ENCODE results near the gene NECTIN3.

Gene NECTIN3

GRCh38 chr3:111197485-111197884, 125.9 kb downstream of the NECTIN3 start:
- DNase-seq (ENCODE audit: low spot score) = no peak

- no peak for DNase-seq (ENCODE audit: low spot score)
Observed at GRCh38 chr3:111200027-111200426, 128.4 kb downstream of the NECTIN3 start.

- peak; percentile 31 for DNase-seq (ENCODE audit: low spot score)
Observed at GRCh38 chr3:111210003-111210711, 138.5 kb downstream of the NECTIN3 start.

GRCh38 chr3:111210866-111211564, 139.4 kb downstream of the NECTIN3 start:
- DNase-seq (ENCODE audit: low spot score) = no peak

- DNase-seq (ENCODE audit: low spot score) = no peak
Observed at GRCh38 chr3:111212511-111212910, 140.9 kb downstream of the NECTIN3 start.

DNA sequence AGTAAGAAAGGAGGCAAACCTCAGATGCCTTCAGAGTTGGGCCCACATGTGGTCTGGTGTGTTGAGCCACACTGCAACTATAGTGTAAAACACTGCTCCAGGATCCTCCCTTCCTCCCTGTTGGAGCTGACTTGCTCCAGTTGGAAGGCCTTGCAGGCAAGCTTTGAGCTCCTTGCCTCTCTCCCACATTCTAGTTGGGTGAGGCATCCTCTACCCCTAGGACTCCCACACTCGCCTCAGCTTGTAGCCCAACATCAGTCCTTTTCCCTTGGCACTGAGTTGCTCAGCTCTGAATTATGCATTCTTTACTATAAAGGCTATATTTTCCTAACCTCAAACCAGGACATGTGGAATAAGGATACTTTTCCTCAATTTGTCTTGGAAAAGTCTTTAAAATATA, 143.9 kb downstream of the NECTIN3 start:
- no peak for DNase-seq (ENCODE audit: low spot score)

DNA sequence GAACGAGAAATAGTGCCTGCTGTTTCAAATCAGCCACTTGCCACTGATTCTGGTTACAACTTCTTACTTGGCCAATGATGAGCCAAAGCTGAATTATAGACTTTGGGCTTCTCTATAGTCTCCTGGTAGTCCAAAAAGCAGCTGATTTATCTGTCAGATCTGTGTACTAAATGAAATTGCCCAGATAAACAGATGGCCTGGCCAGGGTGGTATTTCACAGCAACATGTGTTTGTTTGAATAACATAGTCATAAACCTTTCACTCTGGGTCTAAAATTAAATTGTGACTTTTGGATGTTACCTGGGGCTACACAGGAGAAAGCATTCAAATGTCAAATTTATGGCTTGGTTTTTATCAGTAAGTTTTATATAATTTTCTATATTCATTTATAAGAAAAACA, 147.0 kb downstream of the NECTIN3 start:
- DNase-seq (ENCODE audit: low spot score) = peak; percentile 53

DNA sequence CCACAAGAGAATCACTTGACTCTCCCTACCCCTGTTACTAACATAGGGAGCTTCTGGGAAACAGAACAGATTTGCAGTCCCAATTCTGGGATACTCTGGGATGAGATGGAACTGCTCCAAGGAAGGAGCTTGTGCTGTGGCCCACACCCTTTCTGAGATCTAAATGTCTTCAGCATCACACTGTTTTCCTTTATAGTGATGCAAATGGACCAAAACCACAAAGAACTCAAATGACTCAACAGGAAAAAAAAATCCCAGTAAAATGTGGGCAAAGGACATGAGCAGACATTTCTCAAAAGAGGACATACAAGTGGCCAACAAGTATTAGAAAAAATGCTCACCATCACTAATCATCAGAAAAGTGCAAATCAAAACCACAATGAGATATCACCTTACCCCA, 155.6 kb downstream of the NECTIN3 start:
- no peak for DNase-seq (ENCODE audit: low spot score)

- no peak for DNase-seq (ENCODE audit: low spot score)
Observed at GRCh38 chr3:111229301-111229700, 157.7 kb downstream of the NECTIN3 start.

GRCh38 chr3:111236836-111237713, 165.5 kb downstream of the NECTIN3 start:
- DNase-seq (ENCODE audit: low spot score) = no peak

- no peak for DNase-seq (ENCODE audit: low spot score)
Observed at GRCh38 chr3:111237946-111238345, 166.3 kb downstream of the NECTIN3 start.

DNA sequence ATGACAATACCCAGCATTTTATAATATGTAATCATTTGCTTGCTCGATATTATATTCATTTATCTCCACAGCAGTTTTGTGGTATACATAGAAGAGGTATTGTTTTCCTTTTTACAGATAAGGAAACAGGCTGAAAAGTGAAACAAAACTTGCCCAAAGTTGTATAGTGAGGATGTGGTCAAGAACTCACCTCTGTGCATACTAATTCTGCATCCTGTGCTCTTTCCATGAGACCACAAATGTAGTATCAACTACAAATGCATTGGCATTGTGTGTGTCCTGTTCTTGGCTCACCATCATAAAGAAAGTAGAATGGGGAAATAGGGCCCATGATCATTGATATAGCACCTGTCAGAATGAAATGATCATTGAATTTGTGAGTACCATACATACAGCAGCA, 167.3 kb downstream of the NECTIN3 start:
- DNase-seq (ENCODE audit: low spot score) = no peak

DNA sequence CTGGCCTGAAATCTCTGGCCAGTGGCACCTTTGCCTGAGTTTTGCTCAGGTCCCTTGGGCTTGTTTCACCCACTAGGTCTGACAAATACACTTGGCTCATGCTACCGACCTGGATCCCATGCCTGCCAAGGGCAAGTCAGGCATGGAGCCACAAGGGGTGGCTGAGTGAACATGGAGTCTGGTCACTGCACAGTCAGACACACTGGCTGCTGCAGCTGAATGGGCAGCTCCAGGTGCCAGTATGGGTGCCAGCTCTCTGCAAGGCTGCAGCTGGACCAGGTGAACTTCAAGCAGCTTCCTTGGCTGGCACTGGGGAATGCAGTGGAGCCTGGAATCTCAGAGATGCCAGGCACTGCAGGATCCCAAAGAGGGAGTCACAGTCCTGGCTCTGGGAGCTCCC, 170.3 kb downstream of the NECTIN3 start:
- DNase-seq (ENCODE audit: low spot score) = no peak
